Endothelial cell (in vitro differentiated cells): ENCODE data around the gene EEPD1. TPM values are rescaled to one million over a fixed set of nuclear protein-coding genes. Genes with fewer than 3 reads are reported as not detected.

Experiments
- DNase-seq: peaks from one replicate; pipeline ENCODE4 v3.0.0; 2021; ENCODE audit warnings: low spot score
- H3K27ac Mint-ChIP-seq: one replicate; pipeline ENCODE4 v1.8.0; 2021; ENCODE audit warnings: mixed read lengths, inconsistent platforms; ENCODE audit not compliant: unreplicated experiment
- H3K27me3 Mint-ChIP-seq: one replicate; pipeline ENCODE4 v1.8.0; 2021; ENCODE audit warnings: mild to moderate bottlenecking, moderate library complexity, mixed read lengths, inconsistent platforms; ENCODE audit not compliant: unreplicated experiment
- H3K36me3 Mint-ChIP-seq: one replicate; pipeline ENCODE4 v1.8.0; 2021; ENCODE audit warnings: mild to moderate bottlenecking, low read depth, mixed read lengths, inconsistent platforms; ENCODE audit not compliant: unreplicated experiment
- H3K4me1 Mint-ChIP-seq: one replicate; pipeline ENCODE4 v1.8.0; 2021; ENCODE audit warnings: mild to moderate bottlenecking, mixed read lengths, inconsistent platforms; ENCODE audit not compliant: unreplicated experiment
- H3K4me3 Mint-ChIP-seq: one replicate; pipeline ENCODE4 v1.8.0; 2021; ENCODE audit warnings: mild to moderate bottlenecking, mixed read lengths, inconsistent platforms; ENCODE audit not compliant: unreplicated experiment
- H3K9me3 Mint-ChIP-seq: one replicate; pipeline ENCODE4 v1.8.0; 2021; ENCODE audit warnings: mixed read lengths, inconsistent platforms; ENCODE audit not compliant: unreplicated experiment
- CTCF ChIP-seq: fragments of 200-600 bp; sonication (generic); IDR thresholded peaks from one replicate; pipeline ENCODE4 v1.5.0; 2021; ENCODE audit warnings: antibody characterized with exemption; ENCODE audit not compliant: unreplicated experiment
- total RNA-seq: library from RNA; stranded (reverse); fragmentation: NEBNext Ultra II Directional; extraction: Animal tissue kit (Norgen Biotek cat#: 25700); gene quantifications from one replicate; pipeline ENCODE4 v1.2.1, GENCODE V29; 2021; ENCODE audit not compliant: unreplicated experiment

Gene EEPD1
- total RNA-seq, 1 donor from 2014 or later = 12.6 TPM

GRCh38 chr7:36190447-36191291, 37.6 kb downstream of the EEPD1 start:
- Mint-ChIP-seq H3K4me3 (no peak overlapping the region), H3K27ac (no peak overlapping the region), H3K9me3 (no peaks in the 10 kb centered on the region), H3K4me1 (peaks cover 15% of the 10 kb centered on the region), H3K27me3 (peaks cover 2% of the 10 kb centered on the region), H3K36me3 (peaks cover 4% of the 10 kb centered on the region)
- TF ChIP-seq CTCF = no peak
- no peak for DNase-seq

DNA sequence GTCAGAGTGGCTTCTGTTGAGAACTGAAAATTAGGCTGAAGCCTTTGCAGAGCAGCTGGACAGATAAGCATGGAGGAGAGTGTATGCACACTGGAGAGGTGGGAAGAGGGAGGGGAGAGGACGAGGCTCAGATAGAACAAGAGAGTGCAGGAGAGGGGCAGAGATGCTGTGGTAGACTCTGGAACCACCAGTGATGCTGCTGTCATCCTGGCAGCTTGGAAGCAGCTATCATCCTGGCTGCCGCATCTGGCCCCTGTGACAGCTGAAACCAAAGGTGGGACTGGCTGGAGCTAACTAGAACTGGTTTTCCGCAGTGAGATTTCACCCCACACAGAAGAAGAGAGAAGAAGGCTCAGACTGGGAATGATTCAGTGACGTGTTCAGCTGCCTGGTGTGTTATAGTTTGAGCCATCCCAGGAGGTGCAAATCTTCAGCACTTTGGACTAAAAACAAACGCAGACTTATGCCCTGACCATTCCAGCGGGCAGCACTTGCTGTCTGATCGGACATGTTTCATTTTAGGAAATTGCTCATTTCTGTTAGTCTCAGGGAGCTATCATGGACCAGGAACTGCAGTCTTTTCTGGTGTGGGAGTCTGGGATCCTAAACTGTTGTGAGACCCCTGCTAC, 38.4 kb downstream of the EEPD1 start:
- Mint-ChIP-seq H3K4me3 (no peak overlapping the region), H3K9me3 (no peaks in the 10 kb centered on the region), H3K27ac (no peak overlapping the region), H3K27me3 (peaks cover 2% of the 10 kb centered on the region), H3K4me1 (peaks cover 15% of the 10 kb centered on the region), H3K36me3 (peaks cover 10% of the 10 kb centered on the region)
- no peak for TF ChIP-seq CTCF
- DNase-seq = no peak

DNA sequence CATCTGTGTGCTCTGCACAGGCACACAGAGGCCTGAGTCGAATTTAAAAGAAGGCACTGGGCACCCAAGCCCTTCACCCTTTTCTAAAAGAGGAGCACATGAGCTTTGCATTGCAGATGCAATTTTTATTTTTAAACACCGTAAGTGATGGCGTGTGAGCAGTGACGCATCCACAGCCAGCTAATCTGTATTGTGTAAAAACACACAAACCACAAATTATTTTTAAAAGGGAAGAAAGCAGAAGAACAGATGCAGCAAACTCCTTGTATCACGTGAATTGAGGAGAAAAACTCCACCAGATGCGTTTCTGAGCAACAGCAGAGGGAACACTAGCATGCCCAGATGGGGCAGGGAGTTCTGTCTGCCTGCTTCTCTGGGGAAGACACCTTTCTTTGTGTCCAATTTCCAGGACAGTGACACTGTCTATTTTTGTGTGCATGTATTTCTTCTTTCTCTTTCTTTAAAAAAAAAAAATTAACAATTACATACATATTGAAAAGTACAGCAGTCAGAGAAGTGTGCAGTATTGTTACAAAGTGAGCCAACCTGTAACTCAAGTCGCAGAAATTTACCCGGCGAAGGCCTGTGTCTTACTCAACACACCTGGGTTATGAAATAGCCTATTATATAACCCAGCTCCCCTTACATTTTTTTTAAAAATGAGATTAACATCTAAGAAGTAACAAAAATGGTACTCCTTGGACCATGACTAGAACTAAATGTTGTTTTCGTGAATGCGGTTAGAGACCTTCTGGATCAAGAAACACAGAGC, 39.2 kb downstream of the EEPD1 start:
- no peak for TF ChIP-seq CTCF
- Mint-ChIP-seq H3K36me3 (peaks cover 10% of the 10 kb centered on the region), H3K4me3 (no peak overlapping the region), H3K4me1 (peaks cover 13% of the 10 kb centered on the region), H3K9me3 (no peaks in the 10 kb centered on the region), H3K27me3 (peaks cover 2% of the 10 kb centered on the region), H3K27ac (no peak overlapping the region)
- DNase-seq = no peak

- Mint-ChIP-seq H3K27ac (no peak overlapping the region), H3K4me1 (peaks cover 12% of the 10 kb centered on the region), H3K4me3 (no peak overlapping the region), H3K36me3 (peaks cover 10% of the 10 kb centered on the region), H3K9me3 (no peaks in the 10 kb centered on the region), H3K27me3 (peaks cover 2% of the 10 kb centered on the region)
- no peak for DNase-seq
- TF ChIP-seq CTCF = no peak
Observed at GRCh38 chr7:36192877-36193276, 39.8 kb downstream of the EEPD1 start.
